ENCODE measurements around the gene ZNF438.
"Not testable (repeated sequence)": the region's sequence is repeated elsewhere in the genome, so short reads cannot be mapped to it uniquely, and the experiment has no call there.

ZNF438 gene

GRCh38 chr10:31051703-31052102, 20.0 kb upstream of the ZNF438 start:
- DNase-seq (ENCODE audit: low spot score) = no peak

DNA sequence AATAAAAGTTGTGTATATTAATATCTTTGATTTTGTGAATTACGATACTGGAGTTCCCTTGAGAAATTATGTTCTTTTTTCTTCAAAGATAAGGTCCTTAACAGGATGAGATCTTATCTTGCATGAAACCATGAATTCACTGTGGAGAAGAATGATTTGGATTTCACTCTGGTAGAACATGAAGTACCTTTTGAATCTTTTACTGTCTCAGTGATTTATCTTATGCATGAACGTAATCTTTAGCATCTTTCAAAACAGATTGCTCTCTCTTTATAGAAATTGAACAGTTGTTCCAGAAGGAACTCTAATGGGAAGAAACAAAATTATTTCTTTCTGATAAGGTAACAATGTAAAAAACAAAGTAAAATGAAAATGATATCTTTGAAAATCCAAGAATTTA, 11.0 kb upstream of the ZNF438 start:
- no peak for DNase-seq (ENCODE audit: low spot score)

GRCh38 chr10:31041011-31041410, 9.3 kb upstream of the ZNF438 start:
- no peak for DNase-seq (ENCODE audit: low spot score)

DNA sequence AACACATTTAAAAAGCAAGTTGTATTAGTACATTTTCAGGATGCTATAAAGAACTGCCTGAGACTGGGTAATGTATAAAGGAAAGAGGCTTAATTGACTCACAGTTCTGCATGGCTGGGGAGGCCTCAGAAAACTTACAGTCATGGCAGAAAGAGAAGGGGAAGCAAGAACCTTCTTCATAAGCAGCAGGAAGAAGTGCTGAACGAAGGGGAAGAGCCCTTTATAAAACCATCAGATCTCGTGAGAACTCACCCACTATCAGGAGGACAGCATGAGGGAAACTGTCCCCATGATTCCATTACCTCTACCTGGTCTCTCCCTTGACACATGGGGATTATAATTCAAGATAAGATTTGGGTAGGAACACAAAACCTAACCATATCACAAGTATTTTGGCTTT, 7.3 kb upstream of the ZNF438 start:
- not testable (repeated sequence) for DNase-seq (ENCODE audit: low spot score)

GRCh38 chr10:31037749-31038148, 6.1 kb upstream of the ZNF438 start:
- DNase-seq (ENCODE audit: low spot score) = no peak

- no peak for DNase-seq (ENCODE audit: low spot score)
These were observed 4.5 kb upstream of the ZNF438 start for GRCh38 chr10:31036209-31036608.

DNA sequence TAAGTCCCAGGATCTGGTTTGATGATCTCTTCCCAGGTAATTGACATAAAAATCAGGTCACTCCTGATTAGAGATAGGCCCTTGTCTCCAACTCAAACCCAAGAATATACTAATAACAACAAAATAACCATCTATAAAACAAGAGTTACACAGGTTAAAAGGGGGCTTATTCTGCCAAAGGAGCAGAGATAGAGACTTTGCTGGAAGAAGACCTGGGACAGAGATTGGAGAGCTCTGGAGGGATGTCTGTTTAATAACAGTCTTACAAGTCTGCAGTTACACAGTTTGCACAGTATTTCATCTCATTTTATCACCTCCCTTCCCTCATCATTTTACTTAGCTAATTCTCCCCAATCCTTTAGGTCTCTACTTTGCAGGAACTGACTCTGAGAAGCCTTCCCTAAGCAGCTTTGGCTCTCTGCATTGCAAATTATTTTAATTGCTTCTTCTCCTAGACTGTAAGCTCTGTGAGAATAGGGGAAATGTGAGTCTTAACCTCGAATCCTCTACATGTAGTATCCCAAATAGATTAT, 3.7 kb upstream of the ZNF438 start:
- no peak for DNase-seq (ENCODE audit: low spot score)

GRCh38 chr10:31034098-31034909, 2.6 kb upstream of the ZNF438 start:
- DNase-seq (ENCODE audit: low spot score) = no peak

GRCh38 chr10:31033147-31033546, 1.5 kb upstream of the ZNF438 start:
- no peak for DNase-seq (ENCODE audit: low spot score)

GRCh38 chr10:31032258-31033132, 830 bp upstream of the ZNF438 start:
- DNase-seq (ENCODE audit: low spot score) = peak; percentile 89

DNA sequence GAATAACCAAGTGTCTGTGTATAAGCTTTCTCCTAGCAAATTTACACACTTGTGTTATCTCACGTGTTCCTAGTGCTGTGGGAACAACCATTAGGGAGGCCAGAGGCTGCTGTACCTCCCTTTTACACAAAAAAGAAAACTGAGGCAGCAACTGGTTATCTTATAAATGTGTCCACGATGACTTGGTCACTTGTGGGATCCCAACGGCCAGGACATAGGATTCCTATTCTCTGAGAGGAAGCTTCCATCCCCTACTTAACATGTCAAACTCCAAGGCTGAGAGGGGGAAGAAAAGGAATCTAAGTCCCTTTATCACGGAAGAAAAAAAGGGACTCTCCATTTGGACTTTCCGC, 484 bp downstream of the ZNF438 start:
- no peak for DNase-seq (ENCODE audit: low spot score)

- no peak for DNase-seq (ENCODE audit: low spot score)
These were observed 865 bp downstream of the ZNF438 start for GRCh38 chr10:31030800-31031199.

GRCh38 chr10:31030260-31030659, 1.4 kb downstream of the ZNF438 start:
- DNase-seq (ENCODE audit: low spot score) = no peak

DNA sequence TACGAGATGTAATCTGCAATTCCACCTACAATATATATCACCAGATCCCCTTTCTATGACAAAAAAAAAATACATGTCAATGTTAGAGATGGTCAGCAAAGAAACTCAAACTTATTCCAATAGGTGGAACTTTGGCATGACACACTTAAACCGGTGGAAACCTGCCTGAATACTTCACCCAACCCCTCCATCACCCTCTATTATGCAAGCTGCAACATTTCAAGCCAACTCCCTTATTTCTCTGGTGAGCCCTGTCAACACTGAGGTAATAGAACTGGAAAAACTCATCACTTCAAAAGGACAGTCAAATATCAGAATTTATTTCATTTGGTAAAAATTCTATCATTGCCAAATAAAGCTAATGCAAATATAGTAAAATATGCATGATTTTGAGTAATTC, 3.6 kb downstream of the ZNF438 start:
- no peak for DNase-seq (ENCODE audit: low spot score)

- DNase-seq (ENCODE audit: low spot score) = not testable (repeated sequence)
These were observed 5.4 kb downstream of the ZNF438 start for GRCh38 chr10:31026279-31026678.

DNA sequence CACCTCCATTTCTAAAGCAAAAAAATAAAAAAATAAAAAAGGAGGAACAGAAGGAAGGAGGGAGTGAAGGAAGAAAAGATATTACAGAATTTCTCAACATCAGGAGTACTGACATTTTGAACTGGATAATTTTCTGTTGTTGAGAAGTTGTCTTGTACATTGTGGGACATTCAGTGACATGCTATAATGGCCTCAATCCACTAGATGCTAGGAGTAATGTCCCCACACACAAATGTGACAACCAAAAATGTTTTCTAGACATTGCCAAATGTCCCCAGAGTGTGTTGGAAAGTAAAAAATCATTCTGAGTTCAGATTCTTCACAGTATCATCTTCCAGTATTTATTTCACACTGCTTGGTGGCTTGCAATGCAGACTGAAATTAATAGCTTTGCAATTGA, 6.5 kb downstream of the ZNF438 start:
- DNase-seq (ENCODE audit: low spot score) = no peak

- DNase-seq (ENCODE audit: low spot score) = no peak
These were observed 8.1 kb downstream of the ZNF438 start for GRCh38 chr10:31023558-31023957.

DNA sequence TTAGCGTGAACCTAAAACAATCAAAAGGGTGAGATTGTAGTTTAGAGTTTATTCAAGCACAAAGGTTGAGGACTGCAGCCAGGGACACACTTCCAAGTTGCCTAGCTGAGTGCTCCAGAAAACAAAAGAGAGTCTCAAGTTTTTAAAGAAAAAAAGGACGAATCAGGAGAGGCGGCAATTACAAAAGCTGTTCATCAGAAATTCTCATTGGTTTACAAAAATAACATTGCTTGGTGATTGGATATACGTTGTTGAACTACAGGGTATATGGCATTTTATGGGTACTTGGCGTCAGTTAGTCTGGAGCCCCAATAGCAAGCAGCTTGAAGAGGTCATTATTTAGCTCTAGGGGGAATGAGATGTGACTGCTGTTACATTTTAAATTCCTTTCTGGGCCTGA, 11.5 kb downstream of the ZNF438 start:
- DNase-seq (ENCODE audit: low spot score) = no peak

DNA sequence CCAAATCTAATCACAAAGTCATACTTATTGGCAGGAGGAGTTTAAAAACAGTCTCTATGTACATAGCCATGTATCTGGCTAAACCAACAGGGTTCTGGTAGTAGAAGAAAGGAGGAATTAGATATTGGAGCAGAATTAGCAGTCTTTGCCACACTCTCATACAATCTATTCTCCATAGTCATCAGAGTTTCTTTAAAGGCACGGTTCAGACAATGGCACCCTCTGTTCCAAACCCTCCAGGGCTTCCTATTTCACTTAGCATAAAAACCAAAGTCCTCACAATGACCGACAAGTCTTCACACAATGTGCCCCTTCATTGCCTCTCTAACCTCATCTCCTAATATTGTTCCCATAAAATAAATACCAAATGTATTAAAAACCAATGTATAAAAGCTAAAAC, 12.7 kb downstream of the ZNF438 start:
- DNase-seq (ENCODE audit: low spot score) = peak; percentile 52

DNA sequence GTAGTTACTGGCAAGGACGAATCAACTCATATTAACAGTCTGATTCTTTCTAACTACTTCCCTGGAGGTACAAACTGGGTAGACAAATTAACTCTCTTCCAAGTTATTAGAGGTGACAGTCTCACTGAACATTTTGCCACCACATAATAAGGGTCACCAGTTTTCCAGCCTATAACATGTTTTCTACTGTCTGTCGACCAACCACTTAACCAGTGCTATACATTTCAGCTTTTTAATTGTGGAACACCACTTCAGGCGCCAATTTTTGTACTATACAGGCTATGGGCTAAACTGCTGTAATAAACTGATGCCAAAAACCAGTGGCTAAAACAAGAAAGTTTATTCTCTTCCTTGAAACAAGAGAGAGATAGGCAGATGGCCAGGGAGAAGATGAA, 13.3 kb downstream of the ZNF438 start:
- DNase-seq (ENCODE audit: low spot score) = no peak

GRCh38 chr10:31017534-31018355, 13.9 kb downstream of the ZNF438 start:
- no peak for DNase-seq (ENCODE audit: low spot score)

GRCh38 chr10:31014161-31014875, 17.3 kb downstream of the ZNF438 start:
- no peak for DNase-seq (ENCODE audit: low spot score)
